HG03442 (cell line): Measurements from ENCODE around the gene TPRN.

Source experiments
- ATAC-seq: cut with Tn5 transposase; IDR thresholded peaks from one replicate; pipeline ENCODE4 v1.9.1; 2021; ENCODE audit warnings: mild to moderate bottlenecking, moderate library complexity; ENCODE audit not compliant: unreplicated experiment

The TPRN gene

GRCh38 chr9:137146527-137146918 is 54.0 kb downstream of the TPRN start:
- ATAC-seq: no peak

- ATAC-seq: no peak
Measured at GRCh38 chr9:137145731-137146526, 54.6 kb downstream of the TPRN start.

- no peak for ATAC-seq
Measured at GRCh38 chr9:137143459-137143858, 57.1 kb downstream of the TPRN start.

- ATAC-seq: no peak
Measured at GRCh38 chr9:137141976-137142936, 58.3 kb downstream of the TPRN start.
